Cardiac fibroblast (primary cell): ENCODE measurements around the gene MEF2C.

Experiments used
- DNase-seq, 2 donors: peaks; one replicate each; pipeline versions ENCODE4 v3.0.0 to v3.0.0-alpha.2; 2010; ENCODE audit warnings: low read depth in 2 of 2
- H3K4me3 ChIP-seq, 2 donors: replicated peaks in 1 of 2; 1 replicate in 1 of 2; 2 replicates in 1 of 2; pipeline ENCODE4 v1.5.1; 2011; ENCODE audit warnings: low read depth in 2 of 2, low read length in 2 of 2, mild to moderate bottlenecking in 2 of 2, moderate library complexity in 1 of 2
- CTCF ChIP-seq: IDR thresholded peaks from one replicate; pipeline ENCODE4 v1.5.1; 2011; ENCODE audit warnings: low read depth, mild to moderate bottlenecking, low read length, inconsistent platforms

Gene MEF2C

GRCh38 chr5:88820581-88820980 lies 62.4 kb downstream of the MEF2C start:
- DNase-seq: no peak
- no peak overlapping the region for H3K4me3 ChIP-seq

GRCh38 chr5:88819301-88819999 lies 63.5 kb downstream of the MEF2C start:
- no peak for TF ChIP-seq CTCF
- H3K4me3 ChIP-seq: no peak overlapping the region
- DNase-seq: no peak

More at GRCh38 chr5:88820581-88820980, 62.4 kb downstream of the MEF2C start:
- no peak for TF ChIP-seq CTCF

- no peak for DNase-seq
- no peak for TF ChIP-seq CTCF
- H3K4me3 ChIP-seq: no peak overlapping the region
Measured at GRCh38 chr5:88818296-88818695, 64.7 kb downstream of the MEF2C start.

GRCh38 chr5:88816195-88816594 lies 66.8 kb downstream of the MEF2C start:
- no peak for DNase-seq
- no peak for TF ChIP-seq CTCF
- no peak overlapping the region for H3K4me3 ChIP-seq

- no peak for DNase-seq
- TF ChIP-seq CTCF: no peak
- no peak overlapping the region for H3K4me3 ChIP-seq
Measured at GRCh38 chr5:88815050-88815789, 67.8 kb downstream of the MEF2C start.

- DNase-seq: no peak
- H3K4me3 ChIP-seq: no peak overlapping the region
- TF ChIP-seq CTCF: no peak
Measured at GRCh38 chr5:88813805-88814575, 69.0 kb downstream of the MEF2C start.
